ENCODE data around the gene ZCCHC14.
"Not testable (repeated sequence)": the region's sequence is repeated elsewhere in the genome, so short reads cannot be mapped to it uniquely, and the experiment has no call there.

ZCCHC14 gene

GRCh38 chr16:87531418-87531817, 38.6 kb upstream of the ZCCHC14 start:
- no peak overlapping the region for H3K4me3 Mint-ChIP-seq
- ATAC-seq, result no peak
- no peak overlapping the region for H3K27ac Mint-ChIP-seq
- no peaks in the 10 kb centered on the region for H3K36me3 Mint-ChIP-seq
- H3K4me1 Mint-ChIP-seq, result no peaks in the 10 kb centered on the region
- peaks cover 35% of the 10 kb centered on the region for H3K27me3 Mint-ChIP-seq
- H3K9me3 Mint-ChIP-seq, result peaks cover 8% of the 10 kb centered on the region

- Mint-ChIP-seq H3K4me1 (no peaks in the 10 kb centered on the region), H3K27ac (no peak overlapping the region), H3K9me3 (peaks cover 14% of the 10 kb centered on the region), H3K27me3 (peaks cover 39% of the 10 kb centered on the region), H3K36me3 (no peaks in the 10 kb centered on the region), H3K4me3 (no peak overlapping the region)
- ATAC-seq, result no peak
Measured at GRCh38 chr16:87528690-87529579, 36.1 kb upstream of the ZCCHC14 start.

- Mint-ChIP-seq H3K4me3 (no peak overlapping the region), H3K27me3 (peaks cover 39% of the 10 kb centered on the region), H3K4me1 (no peaks in the 10 kb centered on the region), H3K36me3 (no peaks in the 10 kb centered on the region), H3K9me3 (peaks cover 9% of the 10 kb centered on the region), H3K27ac (no peak overlapping the region)
- no peak for ATAC-seq
Measured at GRCh38 chr16:87527055-87527724, 34.4 kb upstream of the ZCCHC14 start.

- H3K27me3 Mint-ChIP-seq, result peaks cover 38% of the 10 kb centered on the region
- no peak overlapping the region for H3K27ac Mint-ChIP-seq
- peaks cover 9% of the 10 kb centered on the region for H3K9me3 Mint-ChIP-seq
- no peak overlapping the region for H3K4me3 Mint-ChIP-seq
- no peak for ATAC-seq
- H3K36me3 Mint-ChIP-seq, result no peaks in the 10 kb centered on the region
- no peaks in the 10 kb centered on the region for H3K4me1 Mint-ChIP-seq
Measured at GRCh38 chr16:87526238-87526947, 33.6 kb upstream of the ZCCHC14 start.

GRCh38 chr16:87525352-87525751, 32.5 kb upstream of the ZCCHC14 start:
- Mint-ChIP-seq H3K27me3 (peaks cover 36% of the 10 kb centered on the region), H3K27ac (no peak overlapping the region), H3K9me3 (peaks cover 6% of the 10 kb centered on the region), H3K36me3 (no peaks in the 10 kb centered on the region), H3K4me3 (no peak overlapping the region), H3K4me1 (no peaks in the 10 kb centered on the region)
- no peak for ATAC-seq

- Mint-ChIP-seq H3K9me3 (peaks cover 6% of the 10 kb centered on the region), H3K27ac (no peak overlapping the region), H3K4me3 (no peak overlapping the region), H3K4me1 (no peaks in the 10 kb centered on the region), H3K36me3 (no peaks in the 10 kb centered on the region), H3K27me3 (peaks cover 31% of the 10 kb centered on the region)
- no peak for ATAC-seq
Measured at GRCh38 chr16:87524407-87524806, 31.6 kb upstream of the ZCCHC14 start.

- peaks cover 33% of the 10 kb centered on the region for H3K27me3 Mint-ChIP-seq
- not testable (repeated sequence) for H3K4me3 Mint-ChIP-seq, ATAC-seq, H3K27ac Mint-ChIP-seq, H3K9me3 Mint-ChIP-seq, H3K36me3 Mint-ChIP-seq, H3K4me1 Mint-ChIP-seq
Measured at GRCh38 chr16:87523605-87524004, 30.8 kb upstream of the ZCCHC14 start.

GRCh38 chr16:87521764-87522163, 28.9 kb upstream of the ZCCHC14 start:
- not testable (repeated sequence) for H3K27ac Mint-ChIP-seq, H3K4me3 Mint-ChIP-seq, H3K4me1 Mint-ChIP-seq, H3K36me3 Mint-ChIP-seq, ATAC-seq, H3K9me3 Mint-ChIP-seq
- H3K27me3 Mint-ChIP-seq, result peaks cover 50% of the 10 kb centered on the region

GRCh38 chr16:87519170-87519569, 26.3 kb upstream of the ZCCHC14 start:
- H3K27ac Mint-ChIP-seq, result not testable (repeated sequence)

GRCh38 chr16:87518430-87519051, 25.7 kb upstream of the ZCCHC14 start:
- not testable (repeated sequence) for H3K4me1 Mint-ChIP-seq, H3K36me3 Mint-ChIP-seq, H3K4me3 Mint-ChIP-seq, H3K9me3 Mint-ChIP-seq, H3K27ac Mint-ChIP-seq, ATAC-seq
- peaks cover 51% of the 10 kb centered on the region for H3K27me3 Mint-ChIP-seq

More at GRCh38 chr16:87519170-87519569, 26.3 kb upstream of the ZCCHC14 start:
- H3K4me1 Mint-ChIP-seq, H3K36me3 Mint-ChIP-seq, ATAC-seq, H3K9me3 Mint-ChIP-seq, H3K4me3 Mint-ChIP-seq: not testable (repeated sequence)
- peaks cover 54% of the 10 kb centered on the region for H3K27me3 Mint-ChIP-seq

- H3K27ac Mint-ChIP-seq, H3K4me3 Mint-ChIP-seq, H3K9me3 Mint-ChIP-seq, H3K4me1 Mint-ChIP-seq, H3K36me3 Mint-ChIP-seq: not testable (repeated sequence)
- peaks cover 51% of the 10 kb centered on the region for H3K27me3 Mint-ChIP-seq
- peak; percentile 8 for ATAC-seq
Measured at GRCh38 chr16:87517610-87518429, 25.0 kb upstream of the ZCCHC14 start.

- H3K27me3 Mint-ChIP-seq, result peaks cover 60% of the 10 kb centered on the region
- H3K9me3 Mint-ChIP-seq, result no peaks in the 10 kb centered on the region
- H3K4me3 Mint-ChIP-seq, result no peak overlapping the region
- H3K36me3 Mint-ChIP-seq, result no peaks in the 10 kb centered on the region
- H3K27ac Mint-ChIP-seq, result no peak overlapping the region
- no peak for ATAC-seq
- H3K4me1 Mint-ChIP-seq, result no peaks in the 10 kb centered on the region
Measured at GRCh38 chr16:87516361-87516760, 23.5 kb upstream of the ZCCHC14 start.

- Mint-ChIP-seq H3K4me1 (no peaks in the 10 kb centered on the region), H3K9me3 (no peaks in the 10 kb centered on the region), H3K27me3 (peaks cover 62% of the 10 kb centered on the region), H3K27ac (no peak overlapping the region), H3K36me3 (no peaks in the 10 kb centered on the region), H3K4me3 (no peak overlapping the region)
- ATAC-seq, result no peak
Measured at GRCh38 chr16:87515475-87516330, 22.9 kb upstream of the ZCCHC14 start.

- peaks cover 55% of the 10 kb centered on the region for H3K27me3 Mint-ChIP-seq
- H3K9me3 Mint-ChIP-seq, H3K27ac Mint-ChIP-seq, H3K4me1 Mint-ChIP-seq, H3K4me3 Mint-ChIP-seq, ATAC-seq, H3K36me3 Mint-ChIP-seq: not testable (repeated sequence)
Measured at GRCh38 chr16:87509778-87510177, 17.0 kb upstream of the ZCCHC14 start.

Measured in stimulated activated memory B cell treated with anti-CD40 and anti-IgM and Interleukin-4, amounts not matched to agents 10 μg/mL and 1 μg/mL and 100 μg/mL, for 72 hours (primary cell).